Stimulated activated naive CD8-positive, alpha-beta T cell treated with anti-CD3 and anti-CD28 coated beads, Interleukin-15, Interleukin-2, amounts not matched to agents 100 ng/mL and 50 ng/mL, for 24 hours (primary cell): Measurements from ENCODE around the gene ABTB2.

Source experiments
- H3K27ac Mint-ChIP-seq: one replicate; pipeline ENCODE4 v1.8.0; 2021; ENCODE audit warnings: mild to moderate bottlenecking, mixed read lengths
- H3K27me3 Mint-ChIP-seq: one replicate; pipeline ENCODE4 v1.8.0; 2021; ENCODE audit warnings: mixed read lengths
- H3K36me3 Mint-ChIP-seq: one replicate; pipeline ENCODE4 v1.8.0; 2021; ENCODE audit warnings: low read depth, mixed read lengths
- H3K4me1 Mint-ChIP-seq: one replicate; pipeline ENCODE4 v1.8.0; 2021; ENCODE audit warnings: low read depth, mixed read lengths
- H3K4me3 Mint-ChIP-seq: one replicate; pipeline ENCODE4 v1.8.0; 2021; ENCODE audit warnings: mild to moderate bottlenecking, mixed read lengths
- H3K9me3 Mint-ChIP-seq: one replicate; pipeline ENCODE4 v1.8.0; 2021; ENCODE audit warnings: mixed read lengths

Gene ABTB2

GRCh38 chr11:34105079-34105956 is 252.5 kb downstream of the ABTB2 start, which contains the start of gene NAT10:
Gene NAT10, plus strand, starts transcription at chr11:34105629. Its CDS starts 2,597 bp downstream, at chr11:34108226.
- peak within 1 kb of the TSS; percentile 100 for H3K4me3 Mint-ChIP-seq
- no peaks in the 10 kb centered on the region for H3K27me3 Mint-ChIP-seq
- peaks cover 60% of the 10 kb centered on the region for H3K36me3 Mint-ChIP-seq
- peak within 1 kb of the TSS; percentile 98 for H3K27ac Mint-ChIP-seq
- peaks cover 52% of the 10 kb centered on the region for H3K4me1 Mint-ChIP-seq
- H3K9me3 Mint-ChIP-seq: no peaks in the 10 kb centered on the region

DNA sequence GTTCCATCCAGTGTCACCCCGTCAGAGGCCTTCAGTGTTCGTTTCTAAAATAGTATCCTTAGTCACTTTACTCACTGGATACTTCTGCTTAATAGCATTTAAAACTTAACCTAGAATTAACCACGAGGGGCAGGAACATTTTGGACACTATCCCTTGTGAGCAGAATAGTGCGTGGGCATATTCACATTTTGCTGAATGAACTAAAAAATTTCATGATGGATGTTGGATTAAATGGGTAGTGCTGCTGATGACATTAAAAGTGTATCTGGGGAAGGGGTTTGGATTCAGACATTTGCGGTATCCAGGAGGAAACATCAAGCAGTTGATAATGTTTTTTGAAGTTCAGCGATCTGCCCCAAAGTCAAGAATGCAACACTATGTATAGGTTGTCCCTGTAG is 253.1 kb downstream of the ABTB2 start:
- Mint-ChIP-seq H3K4me3 (peak overlapping the region; percentile 100), H3K36me3 (peaks cover 60% of the 10 kb centered on the region), H3K27me3 (no peaks in the 10 kb centered on the region), H3K9me3 (no peaks in the 10 kb centered on the region), H3K27ac (peak overlapping the region; percentile 98), H3K4me1 (peaks cover 52% of the 10 kb centered on the region)
